GM21786 (cell line): ENCODE data around the gene RNF4.
"Not testable (repeated sequence)": the region's sequence is repeated elsewhere in the genome, so short reads cannot be mapped to it uniquely, and the experiment has no call there.

Source experiments
- ATAC-seq: cut with Tn5 transposase; IDR thresholded peaks from one replicate; pipeline ENCODE4 v1.9.1; 2021; ENCODE audit not compliant: unreplicated experiment

RNF4 gene, protein sequence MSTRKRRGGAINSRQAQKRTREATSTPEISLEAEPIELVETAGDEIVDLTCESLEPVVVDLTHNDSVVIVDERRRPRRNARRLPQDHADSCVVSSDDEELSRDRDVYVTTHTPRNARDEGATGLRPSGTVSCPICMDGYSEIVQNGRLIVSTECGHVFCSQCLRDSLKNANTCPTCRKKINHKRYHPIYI

DNA sequence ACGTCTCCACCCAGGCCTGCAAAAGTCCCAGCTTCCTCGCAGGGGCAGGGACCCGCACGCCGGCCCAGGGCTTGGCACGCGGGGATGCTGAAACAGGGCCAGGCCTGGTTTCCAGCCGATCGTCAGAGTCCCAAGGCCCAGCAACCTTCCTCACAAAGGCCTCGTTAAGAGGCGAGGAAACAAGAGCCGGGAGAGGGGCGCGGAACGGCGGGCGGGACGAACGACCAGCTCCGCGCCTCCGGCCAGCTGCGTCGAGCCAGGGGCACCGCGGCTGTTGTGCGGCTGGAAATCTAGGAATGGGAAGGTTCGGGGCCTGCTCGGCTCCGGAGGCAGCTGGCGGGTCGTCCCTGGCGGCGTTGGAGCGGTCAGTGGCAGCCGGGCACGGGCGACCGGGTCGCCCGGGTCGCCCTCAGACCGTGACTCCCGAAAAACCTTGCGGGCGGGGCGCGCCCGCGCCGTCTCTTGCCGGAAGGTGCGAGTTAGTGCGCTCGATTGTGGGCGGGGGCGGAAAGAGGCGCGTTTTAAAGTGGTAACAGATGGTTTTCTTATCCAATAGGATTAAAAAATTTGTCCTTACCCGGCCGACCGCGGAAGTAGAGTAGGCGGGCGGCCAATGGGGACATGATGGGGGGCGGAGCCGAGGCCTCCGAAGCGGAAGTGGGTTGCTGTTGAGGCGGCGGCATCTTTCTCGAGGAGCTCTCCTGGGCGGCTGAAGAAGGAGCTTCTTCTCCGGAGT is at the start of gene RNF4:
RNF4 (plus strand) TSS at position 651 of the 736 bp plus-strand sequence. CDS start 21,388 bp downstream, outside the sequence.
- peak; percentile 86 for ATAC-seq

DNA sequence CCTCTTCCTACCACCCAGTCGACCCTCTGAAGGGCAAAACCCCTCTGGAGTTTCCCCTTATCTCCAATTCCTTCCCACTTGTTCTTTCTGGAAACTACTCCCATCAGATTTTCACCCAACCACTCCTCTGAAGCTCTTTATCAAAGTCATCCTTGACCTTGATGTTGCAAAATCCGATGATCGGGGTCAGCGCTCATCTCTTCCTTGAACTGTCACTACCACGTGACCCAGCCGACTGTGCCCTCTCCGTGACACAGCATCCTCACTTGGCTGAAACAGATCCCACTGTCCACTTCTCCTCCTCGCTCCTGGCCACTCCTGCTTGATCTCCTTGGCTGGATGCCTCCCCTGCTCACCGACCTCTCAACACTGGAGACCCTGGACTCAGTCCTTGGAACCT is 49.1 kb upstream of the RNF4 start:
- ATAC-seq, result no peak

DNA sequence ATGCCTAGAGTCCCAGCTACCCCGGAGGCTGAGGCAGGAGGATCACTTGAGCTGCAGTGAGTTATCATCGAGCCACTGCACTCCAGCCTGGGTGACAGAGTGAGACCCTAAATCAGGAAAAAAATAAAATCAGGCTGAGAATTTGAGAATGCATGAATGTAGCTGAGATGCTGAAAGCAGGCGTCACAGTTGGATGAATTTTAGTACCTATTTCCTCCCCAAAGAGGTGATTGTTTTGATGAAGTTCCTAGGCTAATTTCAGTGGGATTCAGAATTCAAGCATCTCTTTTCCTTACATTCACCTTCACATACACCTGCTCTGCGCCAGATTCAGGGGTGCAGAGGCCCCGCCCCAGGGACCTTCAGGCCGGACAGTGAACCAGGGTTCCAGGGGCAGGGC is 47.0 kb upstream of the RNF4 start:
- no peak for ATAC-seq

DNA sequence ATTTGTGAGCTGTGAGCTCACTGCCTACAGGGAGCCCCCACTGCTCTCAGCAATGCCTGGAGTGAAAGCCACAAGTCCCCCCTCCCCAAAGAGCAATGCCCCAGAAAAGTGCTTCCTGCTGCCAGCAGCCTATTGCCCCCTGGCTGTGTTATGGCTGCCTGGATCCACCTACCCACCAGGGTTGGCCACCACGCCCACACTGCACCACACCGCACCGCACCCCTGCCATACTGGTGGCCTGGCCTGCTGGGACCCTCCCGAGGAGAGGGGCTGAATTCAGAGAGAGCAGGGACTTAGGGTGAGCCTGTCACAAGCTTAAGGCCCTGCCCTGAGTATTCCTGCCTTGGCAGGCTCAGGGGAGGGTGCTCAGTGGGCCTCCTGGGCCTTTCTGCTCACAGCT is 45.8 kb upstream of the RNF4 start:
- ATAC-seq, result no peak

DNA sequence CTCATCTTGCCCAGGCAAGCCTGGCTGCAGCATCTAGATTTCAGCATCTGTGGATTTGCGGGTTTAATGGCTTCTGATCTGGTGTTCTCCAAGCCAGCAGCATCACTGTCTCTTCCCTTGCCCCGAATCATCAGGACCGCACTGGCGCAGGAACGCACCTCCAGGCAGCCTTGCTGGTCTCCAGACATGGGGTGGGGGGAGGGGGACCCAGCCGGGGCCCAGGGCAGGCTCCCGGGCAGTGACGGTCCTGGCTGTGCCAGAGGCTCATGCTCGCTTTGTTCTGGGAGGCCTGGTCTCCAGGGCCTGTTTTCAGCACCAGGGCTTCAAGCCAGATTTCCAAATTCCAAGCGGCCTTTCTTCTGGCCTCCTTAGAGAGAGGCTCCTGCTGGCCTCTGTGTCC is 45.2 kb upstream of the RNF4 start:
- no peak for ATAC-seq

DNA sequence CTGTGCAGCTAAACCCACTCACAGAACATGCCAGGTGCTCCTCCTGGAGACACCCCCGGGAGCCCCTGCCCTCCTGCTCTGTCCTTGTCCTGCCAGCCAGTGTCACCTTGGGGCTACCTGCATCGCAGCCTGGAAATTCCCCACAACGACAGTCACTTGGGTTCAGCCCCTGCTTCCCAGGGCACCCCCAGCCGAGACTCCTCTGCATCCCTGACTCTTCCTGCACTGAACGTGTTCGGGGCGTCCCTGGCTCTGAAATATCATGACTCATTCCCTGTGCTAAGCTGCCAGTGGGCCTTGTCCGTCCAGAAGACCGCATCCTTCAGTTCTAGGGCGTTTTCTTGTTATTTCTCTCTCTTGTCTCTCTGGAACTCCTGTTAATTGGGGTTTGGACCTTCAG is 44.3 kb upstream of the RNF4 start:
- no peak for ATAC-seq

DNA sequence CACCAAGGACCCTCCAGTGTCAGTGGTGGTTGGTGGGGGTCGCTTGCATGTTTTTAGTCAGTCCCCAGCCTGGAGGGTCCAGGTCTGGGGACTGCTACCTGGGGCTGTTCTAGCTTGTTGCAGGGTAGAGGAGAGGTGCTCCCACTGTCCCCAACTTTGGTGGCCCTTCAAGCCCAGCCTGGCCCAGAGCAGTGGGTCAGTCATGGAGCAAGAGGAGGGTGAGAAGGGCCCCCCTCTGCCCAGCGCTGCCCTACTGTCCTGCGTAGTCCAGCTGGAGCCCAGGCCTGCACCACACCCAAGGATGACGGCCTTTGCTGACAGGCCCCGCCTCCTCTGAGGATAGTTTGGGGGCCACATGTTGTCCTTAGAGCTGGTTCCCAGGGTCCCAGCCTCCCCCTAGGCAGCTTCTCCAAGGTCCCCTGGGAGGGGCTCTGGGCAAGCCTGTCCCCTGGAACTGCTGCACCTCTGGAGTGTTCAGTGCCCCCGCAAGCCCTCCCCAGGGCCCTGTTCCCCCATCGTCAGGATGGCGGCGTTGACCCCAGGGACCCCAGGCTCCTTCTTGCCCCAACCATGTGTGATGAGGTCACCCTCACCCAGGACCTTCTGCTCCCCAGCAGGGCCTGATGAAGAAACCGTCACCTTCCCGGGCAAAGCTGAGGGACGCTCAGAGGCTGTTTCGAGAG is 43.4 kb upstream of the RNF4 start:
- ATAC-seq, result no peak

DNA sequence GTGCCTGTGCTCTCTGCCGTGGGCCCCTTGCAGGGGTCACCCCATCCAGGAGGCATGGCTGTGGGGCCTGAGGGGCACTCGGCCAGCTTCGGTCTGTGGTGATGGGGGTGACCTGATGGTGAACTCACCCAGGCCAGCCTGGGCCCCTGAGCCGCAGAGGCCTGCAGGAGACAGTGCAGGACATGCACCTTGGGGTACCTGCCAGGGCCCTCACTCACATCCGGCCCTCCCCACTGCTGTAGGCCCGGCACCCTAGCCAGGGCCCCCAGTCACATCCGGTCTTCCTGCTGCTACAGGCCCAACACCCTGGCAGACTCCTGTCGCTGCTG is 42.9 kb upstream of the RNF4 start:
- no peak for ATAC-seq

DNA sequence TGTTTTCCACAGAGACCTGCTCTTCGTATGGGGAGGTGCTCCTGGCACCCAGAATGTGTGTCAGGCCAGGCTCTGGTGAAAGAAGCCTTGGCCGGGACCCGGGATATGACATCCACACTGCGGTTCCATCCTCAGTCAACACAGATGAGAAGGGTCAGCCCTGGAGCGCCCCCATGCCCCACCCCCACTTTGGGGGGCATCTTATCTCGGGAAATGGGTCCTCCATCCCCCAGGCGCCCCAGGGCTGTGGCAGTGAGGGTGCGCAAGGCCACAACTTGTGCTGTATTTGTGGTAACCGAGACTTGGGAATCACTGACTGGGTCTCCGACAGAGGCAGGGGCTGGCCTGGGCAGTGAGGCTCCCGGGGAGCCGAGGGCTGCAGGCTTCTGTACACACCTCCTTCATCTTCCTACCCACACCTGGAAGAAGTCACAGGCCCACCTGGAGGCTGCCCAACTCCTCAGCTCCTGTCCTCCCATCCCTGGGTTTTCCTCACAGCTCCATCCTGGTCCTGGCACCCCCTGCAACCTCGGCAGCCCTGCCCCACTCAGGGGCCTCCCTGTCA is 42.1 kb upstream of the RNF4 start:
- ATAC-seq, result no peak

DNA sequence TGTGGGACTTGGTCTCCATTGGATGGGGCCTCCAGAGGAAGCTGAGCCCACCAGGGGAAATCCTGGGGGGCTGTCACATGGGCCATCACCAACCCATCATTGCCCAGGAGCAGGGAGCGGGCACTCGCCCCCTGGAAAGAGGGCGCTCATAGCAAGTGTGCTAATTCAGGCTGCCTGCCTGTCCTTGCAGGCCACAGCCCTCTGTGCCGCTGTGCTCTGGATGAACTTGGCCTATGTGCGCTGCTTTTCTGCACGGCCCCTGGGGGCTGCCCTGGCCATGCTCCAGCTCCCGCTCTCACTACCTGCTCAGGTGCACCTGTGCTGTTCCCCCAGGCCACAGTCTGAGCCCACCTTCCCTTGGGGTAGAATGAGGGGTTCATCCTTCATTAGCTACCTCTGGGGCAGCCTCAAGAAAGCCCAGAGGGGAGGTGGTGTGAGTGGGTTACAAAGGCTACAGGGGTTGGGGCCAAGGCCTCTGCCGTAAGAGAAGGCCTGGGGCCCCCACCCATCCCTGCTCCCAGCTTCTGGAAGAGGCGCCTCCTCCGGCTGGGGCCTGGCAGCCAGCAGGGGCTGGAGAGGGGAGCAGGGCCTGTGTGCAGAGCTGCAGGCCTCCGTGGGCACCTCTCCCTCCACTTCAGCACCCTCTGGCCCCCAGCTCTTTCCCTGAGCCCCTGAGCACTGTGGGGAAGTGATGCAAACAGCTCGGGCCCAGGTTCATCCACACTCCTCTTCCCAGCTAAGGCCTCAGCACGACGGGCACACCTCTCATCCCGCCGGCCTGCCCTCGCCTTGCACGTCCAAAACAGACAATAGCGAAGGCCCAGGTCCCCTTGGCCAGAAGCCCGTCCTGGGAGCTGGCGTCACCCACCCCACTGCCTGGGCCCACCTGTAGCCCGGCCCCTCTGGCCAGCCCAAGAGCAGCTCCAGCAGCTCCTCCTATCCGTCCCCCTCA is 41.2 kb upstream of the RNF4 start:
- ATAC-seq, result no peak

DNA sequence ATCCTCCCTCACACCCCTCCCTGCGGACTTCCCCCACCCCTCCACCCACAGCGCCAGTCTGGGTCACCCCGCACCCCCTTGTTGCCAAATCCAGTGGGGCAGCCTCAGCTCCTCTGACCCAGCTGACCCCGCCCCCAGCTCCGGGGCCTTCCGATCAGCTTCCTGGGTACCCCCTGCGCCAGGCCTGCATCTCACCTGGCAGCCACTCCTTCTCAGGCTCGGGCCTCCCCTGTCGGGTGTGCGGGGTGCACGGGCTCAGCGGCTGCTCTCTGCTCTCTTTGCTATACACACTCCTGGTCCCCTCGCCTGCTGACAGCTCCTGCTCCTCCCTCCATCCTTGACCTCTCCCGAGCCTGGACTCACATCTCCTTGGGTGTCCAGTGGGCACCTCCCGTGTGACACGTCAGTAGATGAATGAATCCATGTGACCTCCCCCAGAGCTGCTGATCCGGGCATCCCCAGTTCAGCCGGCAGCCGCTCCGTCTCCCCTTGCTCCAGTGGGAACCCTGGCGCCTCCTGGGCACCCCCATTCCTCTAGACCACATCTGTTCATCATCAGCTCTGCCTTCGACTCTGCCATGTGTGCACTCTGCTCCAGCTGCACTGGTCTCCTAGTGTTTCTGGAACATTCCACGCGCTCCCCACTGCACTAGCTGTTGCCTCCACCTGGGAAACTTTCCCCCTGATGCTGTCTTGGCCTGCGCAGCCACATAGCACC is 40.3 kb upstream of the RNF4 start:
- no peak for ATAC-seq

DNA sequence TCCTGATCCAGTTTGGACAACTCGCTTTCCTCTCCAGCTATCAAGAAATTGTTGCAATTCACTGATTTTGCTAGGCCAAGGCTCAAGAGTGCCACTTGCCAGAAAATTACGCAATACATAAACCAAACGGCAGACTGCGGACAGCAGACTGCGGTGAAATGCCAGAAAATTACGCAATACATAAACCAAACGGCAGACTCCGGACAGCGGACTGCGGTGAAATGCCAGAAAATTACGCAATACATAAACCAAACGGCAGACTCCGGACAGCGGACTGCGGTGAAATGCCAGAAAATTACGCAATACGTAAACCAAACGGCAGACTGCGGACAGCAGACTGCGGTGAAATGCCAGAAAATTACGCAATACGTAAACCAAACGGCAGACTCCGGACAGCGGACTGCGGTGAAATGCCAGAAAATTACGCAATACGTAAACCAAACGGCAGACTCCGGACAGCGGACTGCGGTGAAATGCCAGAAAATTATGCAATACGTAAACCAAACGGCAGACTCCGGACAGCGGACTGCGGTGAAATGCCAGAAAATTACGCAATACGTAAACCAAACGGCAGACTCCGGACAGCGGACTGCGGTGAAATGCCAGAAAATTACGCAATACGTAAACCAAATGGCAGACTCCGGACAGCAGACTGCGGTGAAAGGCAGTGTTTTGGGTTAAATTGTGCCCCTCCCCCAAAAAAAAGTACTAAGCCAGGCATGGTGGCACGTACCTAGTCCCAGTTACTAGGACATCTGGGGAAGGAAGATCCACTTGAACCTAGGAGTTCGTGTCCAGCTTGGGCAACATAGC is 38.8 kb upstream of the RNF4 start:
- ATAC-seq, result not testable (repeated sequence)

DNA sequence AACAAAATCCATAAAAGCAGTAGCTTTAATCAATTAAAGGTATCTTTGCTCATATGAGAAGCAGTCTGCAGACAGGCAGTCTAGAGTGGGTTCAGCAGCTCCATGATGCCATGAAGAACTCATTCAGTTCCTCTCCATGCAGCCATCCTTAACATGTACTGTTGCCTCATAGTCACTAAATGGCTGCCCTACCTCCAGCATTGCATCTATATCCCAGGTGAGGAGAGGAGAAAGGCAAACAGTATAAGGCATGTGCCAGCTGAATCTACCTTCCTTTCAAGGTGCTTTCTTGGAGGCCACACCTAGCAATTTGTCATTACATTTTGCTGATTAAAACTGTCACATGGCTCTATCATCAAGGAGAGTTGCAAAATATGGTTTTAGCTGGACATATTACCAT is 36.9 kb upstream of the RNF4 start:
- no peak for ATAC-seq

DNA sequence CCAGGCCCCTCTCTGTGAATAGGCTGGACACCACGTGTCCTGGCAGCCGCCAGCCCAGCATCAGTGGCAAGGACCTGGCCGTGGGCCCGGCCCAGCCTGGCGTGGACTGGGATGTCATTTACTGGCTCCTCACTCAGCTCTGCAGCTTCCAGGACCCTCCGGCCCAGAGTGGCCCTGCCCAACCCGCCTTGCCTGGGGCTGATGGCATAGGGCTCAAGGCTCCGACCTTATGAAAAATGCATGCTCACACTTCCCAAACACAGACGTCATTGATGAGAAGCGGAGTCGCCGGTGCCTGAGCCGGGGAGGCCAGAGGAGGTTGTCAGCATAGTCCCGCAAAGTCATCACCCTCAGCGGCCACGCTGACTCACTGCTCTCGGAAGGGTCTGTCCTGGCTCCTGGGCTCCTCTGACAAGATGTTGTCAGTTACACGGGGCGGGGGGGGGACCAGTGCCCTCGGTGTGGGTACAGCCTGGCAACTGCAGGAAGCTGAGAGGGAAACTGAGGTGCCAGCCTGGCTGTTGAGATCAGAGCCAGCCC is 35.8 kb upstream of the RNF4 start:
- ATAC-seq, result no peak

DNA sequence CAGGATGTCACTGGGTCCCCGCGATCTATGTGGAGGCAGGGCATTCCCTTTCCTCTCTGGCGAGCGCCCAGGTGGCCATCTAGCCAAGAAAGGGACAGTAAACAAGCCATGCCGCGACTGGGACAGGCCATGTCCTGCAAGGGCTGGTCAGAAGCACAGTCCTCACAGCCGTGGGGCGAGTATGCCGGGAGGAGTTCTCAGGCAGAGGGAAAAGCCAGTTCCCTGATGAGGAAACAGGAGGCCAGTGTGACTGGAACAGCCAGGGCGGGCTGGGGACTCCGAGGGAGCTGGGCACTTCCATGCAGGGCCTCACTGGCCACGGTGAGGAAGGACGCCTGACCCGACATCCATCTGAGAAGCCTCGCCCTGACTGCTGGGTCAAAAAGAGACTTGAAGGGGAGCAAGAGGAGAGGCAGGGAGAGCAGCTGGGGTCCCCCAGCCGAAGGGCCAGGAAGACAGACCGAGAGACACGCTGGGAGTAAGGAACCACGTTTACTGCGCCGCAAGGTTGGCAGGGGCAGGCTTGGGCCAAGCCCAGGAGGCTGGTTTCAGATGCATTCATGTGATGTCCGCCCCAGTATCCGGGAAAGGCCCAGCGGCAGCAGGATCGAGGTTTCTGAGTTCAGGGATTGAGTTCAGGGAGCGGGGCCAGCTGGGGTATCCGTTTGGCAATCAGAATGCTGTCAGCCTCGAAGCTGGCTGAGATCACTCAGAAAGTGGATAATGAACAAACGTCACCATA is 35.1 kb upstream of the RNF4 start:
- ATAC-seq, result no peak

DNA sequence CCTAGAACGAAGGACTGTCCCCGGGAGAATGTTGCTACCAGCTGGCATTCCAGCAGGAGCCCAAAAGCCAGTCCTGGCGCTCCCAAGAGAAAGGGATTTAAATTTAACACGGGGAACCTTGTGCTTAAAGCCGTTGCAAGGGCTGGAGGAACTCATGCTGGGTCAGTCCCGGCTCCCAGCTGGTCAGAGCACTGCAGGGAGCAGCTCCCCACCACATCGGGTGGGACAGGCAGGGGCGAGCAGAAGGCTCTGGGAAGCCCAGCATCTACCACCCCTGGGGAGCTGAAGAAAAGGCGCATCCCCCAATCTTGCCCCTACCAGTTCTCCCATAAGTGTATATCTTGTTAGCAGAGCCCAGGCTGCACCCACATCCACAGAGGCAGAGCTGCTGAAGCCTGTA is 34.5 kb upstream of the RNF4 start:
- ATAC-seq, result no peak

DNA sequence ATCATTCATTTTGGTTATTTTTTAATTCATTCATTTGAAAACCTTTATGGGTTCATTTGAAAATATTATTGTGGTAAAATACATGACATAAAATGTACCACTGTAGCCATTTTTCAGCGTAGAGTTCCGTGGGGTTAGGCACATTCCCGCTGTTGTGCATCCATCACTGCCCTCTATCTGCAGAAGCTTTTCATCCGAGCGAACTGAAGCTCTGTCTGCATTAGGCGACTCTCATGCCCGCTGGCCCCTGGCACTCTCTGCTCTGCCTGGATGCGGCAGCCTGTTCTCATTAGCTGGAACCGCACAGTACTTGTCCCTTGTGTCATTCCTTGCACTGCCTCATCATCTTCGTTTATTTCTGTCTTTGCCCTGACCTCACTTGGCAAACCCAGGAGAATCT is 32.6 kb upstream of the RNF4 start:
- no peak for ATAC-seq

DNA sequence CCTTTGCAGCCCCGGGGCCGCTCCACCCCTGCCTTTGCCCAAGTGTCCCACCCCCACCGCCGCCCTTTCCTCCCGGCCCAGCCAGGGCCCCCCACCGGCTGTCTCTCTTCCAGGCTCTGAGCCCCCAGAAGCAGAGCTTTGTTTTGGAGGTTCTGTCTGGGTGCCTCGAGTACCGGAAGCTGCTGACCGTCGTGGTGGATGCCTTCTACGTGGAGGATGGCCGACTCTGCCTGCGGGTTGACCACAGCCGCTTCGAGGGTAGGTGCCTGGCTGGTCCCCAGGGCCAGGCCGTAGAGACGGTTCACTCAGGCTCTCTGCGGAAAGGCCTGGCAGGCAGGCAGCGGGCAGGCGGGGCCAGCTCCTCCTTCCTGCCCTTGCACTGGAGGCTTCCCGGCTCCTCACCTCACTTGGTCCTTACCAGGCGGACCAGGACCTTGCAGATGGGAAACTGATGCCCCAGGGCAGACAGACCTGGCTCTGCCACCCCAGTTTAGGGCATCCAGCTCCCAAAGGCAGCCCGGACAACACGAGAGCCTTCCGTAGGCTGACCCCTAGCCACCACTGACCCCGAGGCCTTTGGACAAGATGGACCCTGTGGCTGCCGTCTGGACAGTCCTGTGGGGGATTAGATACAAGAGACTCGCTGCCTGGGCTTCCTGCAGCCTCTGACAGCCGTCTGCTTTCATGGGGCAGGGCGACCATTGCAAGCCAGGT is 32.0 kb upstream of the RNF4 start:
- ATAC-seq, result no peak
